Measurements from ENCODE around the gene C3orf20.
A peak's percentile ranks its signal among the peaks of the same experiment; 100 is the strongest.

The C3orf20 gene

DNA sequence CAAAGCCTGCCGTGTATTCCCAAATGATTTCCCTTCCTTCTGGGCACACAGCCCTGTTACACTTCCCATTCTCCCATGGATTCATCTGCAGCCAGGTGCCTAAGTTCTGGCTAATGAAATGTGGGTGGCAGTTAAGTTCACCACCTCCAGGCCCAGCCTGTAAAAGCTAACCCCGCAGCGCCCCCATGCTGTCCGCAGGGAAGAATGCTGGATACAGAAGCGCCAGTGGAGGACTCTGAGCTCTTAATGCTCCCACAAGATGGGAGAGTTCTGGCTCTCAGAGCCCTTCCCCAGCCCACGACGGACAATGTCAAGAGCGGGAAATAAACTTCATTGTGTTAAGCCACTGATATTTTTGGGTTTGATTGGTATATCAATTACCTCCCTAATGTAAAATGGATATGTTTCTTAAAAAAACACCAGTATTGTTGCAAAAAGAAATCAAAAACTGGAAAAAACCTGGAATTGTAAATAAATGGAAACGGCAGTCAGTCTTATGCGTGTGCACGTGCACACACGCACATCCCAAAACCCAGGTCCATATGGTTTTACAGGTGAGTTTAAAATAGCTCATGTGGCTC is 106.1 kb downstream of the C3orf20 start:
- peak; percentile 17 for DNase-seq

- no peak for DNase-seq
Measured at GRCh38 chr3:14783480-14784086, 108.6 kb downstream of the C3orf20 start.

- DNase-seq: no peak
Measured at GRCh38 chr3:14784087-14784681, 109.2 kb downstream of the C3orf20 start.

- DNase-seq: no peak
Measured at GRCh38 chr3:14785207-14786155, 110.5 kb downstream of the C3orf20 start.

DNA sequence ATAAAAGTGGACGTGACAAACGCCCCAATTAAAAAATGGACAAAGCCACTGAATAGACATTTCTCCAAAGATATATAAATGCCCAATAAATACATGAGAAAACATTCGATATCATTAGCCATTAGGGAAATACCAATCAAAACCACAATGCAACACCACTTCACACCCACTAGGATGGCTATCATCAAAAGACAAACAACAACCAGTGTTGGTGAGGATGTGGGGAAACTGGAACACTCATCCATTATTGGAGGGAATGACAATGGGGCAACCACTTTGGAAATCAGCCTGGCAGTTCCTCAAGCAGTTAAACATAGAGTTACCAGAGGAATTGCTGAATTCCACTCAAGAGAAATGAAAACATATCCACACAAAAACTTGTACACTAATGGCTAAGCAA is 111.4 kb downstream of the C3orf20 start:
- DNase-seq: no peak

- DNase-seq: no peak
Measured at GRCh38 chr3:14787630-14788029, 112.7 kb downstream of the C3orf20 start.

GRCh38 chr3:14788644-14789043 is 113.7 kb downstream of the C3orf20 start:
- DNase-seq: no peak

DNA sequence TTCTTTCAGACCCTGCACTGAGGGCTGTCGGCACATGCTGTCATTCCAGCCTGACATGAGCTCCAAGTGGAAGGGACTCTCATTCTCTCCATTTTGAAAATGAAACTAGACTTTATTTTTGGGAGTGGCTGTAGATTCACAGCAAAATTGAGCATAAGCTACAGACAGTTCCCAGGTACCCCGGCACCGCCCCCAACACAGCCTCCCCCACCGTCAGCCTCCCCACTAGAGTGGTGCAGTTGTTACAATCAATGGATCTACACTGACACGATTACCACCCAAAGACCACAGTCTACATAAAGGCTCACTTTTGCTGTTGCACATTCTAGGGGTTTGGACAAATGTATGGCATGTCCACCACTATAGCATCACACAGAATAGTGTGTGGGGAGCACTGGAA is 114.3 kb downstream of the C3orf20 start:
- no peak for DNase-seq

DNA sequence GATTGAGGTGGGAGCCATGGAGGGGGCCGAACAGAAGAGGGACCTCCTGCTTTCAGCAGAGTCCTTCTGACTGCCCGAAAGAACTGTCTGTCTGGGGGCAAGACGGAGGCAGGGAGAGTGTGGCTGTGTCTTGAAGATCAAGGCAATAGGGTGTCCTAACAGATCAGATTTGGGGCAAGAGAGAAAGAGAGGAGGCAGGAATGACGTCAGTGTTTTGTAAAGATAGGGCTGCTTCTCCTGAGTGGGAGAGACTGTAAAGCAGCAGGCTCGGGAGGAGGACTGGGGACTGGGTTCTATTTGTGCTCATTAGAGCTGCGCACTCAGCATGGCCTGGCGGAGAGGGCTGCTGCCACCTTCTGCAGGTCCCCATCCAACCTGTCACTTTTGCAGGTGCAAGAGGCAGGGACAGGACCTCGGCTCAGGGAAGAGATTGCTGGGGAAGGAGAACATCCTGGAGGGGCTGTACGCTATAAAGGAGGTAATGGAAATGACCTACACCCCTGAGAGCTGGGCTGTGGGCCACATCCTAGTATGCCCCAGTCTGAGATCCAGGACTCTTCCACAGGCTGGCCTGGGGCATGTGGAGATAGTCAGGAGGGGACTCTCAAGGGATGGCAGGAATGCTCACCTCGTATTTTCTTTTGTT is 114.8 kb downstream of the C3orf20 start:
- DNase-seq: no peak

- peak; percentile 14 for DNase-seq
Measured at GRCh38 chr3:14791343-14791945, 116.5 kb downstream of the C3orf20 start.

- DNase-seq: no peak
Measured at GRCh38 chr3:14792691-14793121, 117.8 kb downstream of the C3orf20 start.

DNA sequence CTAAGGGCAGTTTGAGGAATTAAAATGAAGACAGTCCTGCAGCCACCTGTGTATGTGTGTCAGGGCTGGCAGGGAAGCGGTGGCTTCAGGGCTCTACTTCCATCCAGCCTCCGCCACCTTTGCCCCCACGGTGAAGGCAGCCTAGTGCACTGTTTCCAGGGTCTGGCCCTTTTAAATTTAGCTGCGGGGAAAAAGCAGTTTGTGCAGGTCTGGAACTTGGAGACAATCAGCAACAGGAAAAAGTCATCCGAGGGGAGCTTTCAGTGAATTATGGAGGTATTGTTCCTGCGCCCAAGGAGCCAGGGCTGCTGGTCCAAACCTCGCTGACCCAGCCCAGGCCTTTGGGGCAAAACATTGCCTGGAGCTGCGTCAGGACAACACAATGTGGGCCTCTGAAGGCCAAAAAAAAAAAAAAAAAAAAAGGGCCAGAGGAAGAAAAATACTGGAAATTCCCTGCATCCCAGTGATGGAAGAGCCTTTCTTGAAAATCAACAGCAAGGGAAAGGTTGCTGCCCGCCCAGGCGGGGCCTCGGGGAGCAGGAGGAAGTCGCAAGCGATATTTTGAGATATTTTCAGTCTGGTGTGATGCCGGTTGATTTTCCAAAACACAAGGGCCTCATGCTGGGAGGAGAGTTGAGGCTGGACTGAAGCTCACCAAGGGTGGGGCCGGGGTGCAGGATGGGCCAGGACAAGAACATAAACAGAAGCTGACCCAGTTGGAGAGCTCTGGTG is 118.4 kb downstream of the C3orf20 start:
- no peak for DNase-seq

DNA sequence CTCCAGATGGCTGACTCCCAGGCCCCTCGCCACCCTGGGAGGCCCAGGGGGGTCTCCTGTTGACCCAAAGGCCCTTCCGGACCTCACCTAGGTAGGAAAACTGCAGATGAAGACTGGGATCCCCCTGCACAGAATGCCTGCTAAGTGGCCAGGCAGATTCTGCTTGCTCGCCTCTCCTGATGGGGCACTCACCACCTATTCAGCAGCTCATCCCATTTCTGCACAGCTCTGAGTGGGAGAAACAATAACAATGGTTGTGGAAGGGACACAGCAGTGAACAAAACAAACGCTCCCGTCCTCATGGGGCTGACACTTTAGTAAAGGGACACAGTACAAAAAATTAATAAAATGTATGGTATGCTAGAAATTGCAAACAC is 118.9 kb downstream of the C3orf20 start:
- no peak for DNase-seq

DNA sequence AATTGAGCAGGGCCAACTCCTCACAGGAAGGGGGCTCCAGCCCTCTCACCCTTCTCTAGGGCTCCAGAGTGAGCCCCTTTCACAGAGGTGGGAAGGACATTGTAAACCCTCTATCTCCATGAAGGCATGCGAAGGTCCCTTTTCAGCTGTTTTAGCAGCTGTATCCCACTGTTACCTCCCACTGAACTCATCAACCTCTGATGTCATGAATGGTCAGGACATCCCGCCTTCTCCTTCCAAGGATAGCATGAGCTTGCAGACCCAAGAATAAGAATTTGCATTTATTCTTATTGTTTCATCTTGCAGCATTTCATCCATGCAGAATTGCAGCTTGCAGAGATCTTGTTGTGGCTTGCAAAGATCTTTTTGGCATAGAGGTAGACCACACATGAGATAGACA is 119.5 kb downstream of the C3orf20 start:
- DNase-seq: no peak

GRCh38 chr3:14795996-14796395 is 121.1 kb downstream of the C3orf20 start:
- DNase-seq: no peak

DNA sequence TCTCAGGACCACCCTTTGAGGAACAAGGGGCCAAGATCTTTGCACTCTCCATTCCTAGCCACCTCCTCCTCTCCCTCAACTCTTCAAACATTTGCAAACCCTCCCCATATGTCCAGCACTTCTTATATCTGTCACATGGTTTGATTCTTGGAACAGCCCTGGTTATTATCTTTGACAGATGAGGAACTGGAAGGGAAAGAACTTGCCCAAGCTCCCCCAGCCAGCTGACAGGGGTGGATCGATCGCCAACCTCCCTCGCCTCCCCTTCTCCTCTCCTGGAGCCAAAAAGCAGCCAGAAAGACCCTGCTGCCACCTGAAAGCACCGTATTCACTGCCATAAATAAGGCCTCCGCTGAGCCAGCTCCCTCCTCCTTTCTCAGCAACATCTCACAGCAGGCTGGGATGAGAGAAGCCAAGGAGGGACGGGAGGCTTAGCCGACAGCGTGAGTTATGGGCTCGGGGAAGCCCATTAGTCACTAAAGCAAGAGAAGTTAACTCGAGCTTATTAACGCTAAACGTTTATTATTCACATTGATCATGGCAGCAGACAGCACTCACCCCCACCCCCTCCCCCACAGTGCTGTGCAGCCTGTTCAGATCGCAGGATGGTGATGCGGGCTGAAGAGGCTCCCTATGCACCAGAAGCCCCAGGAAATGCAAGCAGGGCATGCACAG is 121.6 kb downstream of the C3orf20 start:
- no peak for DNase-seq

DNA sequence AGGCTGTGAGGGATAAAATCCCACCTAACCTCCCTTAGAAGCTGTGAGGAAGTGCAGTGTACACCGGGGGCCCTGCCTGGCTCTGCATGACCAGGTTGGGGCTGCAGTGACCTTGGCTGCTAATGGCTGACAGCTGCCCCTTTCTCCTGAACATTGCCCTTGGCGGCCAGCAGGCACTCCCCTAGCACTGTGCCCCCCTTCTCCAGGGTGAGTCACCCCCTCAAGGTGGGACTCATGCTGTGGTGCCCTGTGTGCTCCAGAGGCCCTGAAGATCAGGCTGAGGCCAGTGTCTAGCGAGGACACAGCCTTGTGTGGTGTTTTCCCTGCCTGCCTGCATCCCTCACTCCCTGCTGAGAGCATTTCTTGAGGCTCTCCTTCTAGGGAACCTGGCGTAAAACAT is 122.8 kb downstream of the C3orf20 start:
- no peak for DNase-seq

- no peak for DNase-seq
Measured at GRCh38 chr3:14798231-14798630, 123.3 kb downstream of the C3orf20 start.

GRCh38 chr3:14799146-14799545 is 124.2 kb downstream of the C3orf20 start:
- no peak for DNase-seq

- DNase-seq: no peak
Measured at GRCh38 chr3:14801031-14801430, 126.1 kb downstream of the C3orf20 start.

DNA sequence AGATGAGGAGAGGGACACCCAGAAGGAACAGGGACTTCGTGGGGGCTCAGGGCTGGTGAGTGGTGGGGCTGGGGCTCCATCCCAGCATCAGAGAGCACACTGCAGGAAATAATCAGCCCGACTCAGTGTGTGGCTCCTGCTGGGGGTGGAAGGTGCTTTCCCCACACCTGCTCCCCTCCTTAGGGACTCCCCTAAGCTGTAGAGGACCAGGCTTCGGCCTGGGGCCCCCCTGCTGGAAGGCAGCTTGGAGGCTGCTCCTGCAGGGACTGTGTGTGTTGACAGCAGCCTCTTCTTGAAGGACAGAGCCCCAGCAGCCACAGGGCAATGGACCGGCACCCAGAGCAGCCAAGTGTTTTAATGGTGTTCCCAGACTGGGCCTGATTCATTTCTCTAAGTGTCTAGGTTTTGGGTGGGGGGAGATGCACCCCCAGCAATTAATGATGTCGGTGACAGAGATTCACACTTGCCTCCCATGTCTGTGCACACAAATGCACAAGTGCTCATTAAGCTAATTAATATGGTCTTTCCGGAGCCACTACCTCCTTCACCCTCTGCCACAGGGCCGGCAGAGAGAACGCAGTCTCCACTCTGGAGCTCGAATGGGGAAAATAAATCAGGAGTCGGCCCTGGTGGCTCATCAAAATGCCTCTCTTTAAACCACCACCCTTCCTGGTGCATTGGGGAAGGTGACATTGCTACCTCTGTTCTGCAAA is 126.9 kb downstream of the C3orf20 start:
- DNase-seq: no peak

All from CD4-positive, alpha-beta T cell treated with Interleukin-4 for 4 hours (primary cell).